ENCODE results near the gene ZNF234.
A peak's percentile ranks its signal among the peaks of the same experiment; 100 is the strongest.
"Not testable (repeated sequence)": the region's sequence is repeated elsewhere in the genome, so short reads cannot be mapped to it uniquely, and the experiment has no call there.

ZNF234 gene

DNA sequence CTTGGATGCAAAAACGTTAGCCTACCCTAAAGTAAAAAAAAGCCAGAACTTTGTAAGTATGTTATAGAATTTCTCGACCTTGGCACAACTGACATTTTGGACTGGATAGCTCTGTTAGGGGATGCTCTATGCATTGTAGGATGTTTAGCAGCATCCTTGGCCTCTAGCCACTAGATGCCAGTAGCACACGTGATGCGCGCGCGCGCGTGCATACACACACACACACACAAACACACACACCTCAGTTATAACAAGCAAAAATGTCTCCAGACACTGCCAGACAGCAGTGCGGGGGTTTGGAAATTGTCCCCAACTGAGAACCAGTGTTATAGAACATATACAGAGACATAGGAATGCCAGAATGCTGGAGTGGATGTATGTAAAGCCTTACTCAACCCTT is 40.8 kb downstream of the ZNF234 start:
- DNase-seq (ENCODE audit: low spot score): no peak

GRCh38 chr19:44190020-44190419 is 48.7 kb downstream of the ZNF234 start:
- no peak for DNase-seq (ENCODE audit: low spot score)

- no peak for DNase-seq (ENCODE audit: low spot score)
Observed at GRCh38 chr19:44192127-44192526, 50.8 kb downstream of the ZNF234 start.

DNA sequence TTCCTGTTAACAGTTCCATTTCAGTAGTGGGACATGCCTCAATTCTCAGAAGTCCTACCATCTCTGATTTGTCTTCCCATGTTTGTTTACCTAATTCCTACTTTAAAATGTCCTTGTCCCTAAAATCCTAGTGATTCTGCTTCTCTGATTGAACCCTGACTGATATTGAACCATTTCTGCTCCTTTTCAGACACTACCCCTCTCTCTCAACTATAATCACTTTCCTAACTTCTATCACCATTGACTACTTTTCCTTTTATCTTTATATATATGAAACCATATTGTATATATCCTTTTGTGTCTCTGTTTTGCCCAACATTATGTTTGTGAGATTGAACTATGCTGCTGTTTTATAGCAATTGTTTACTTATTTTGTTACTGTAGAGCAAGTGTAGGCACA is 55.4 kb downstream of the ZNF234 start:
- no peak for DNase-seq (ENCODE audit: low spot score)

GRCh38 chr19:44202470-44202869 is 61.1 kb downstream of the ZNF234 start:
- DNase-seq (ENCODE audit: low spot score): no peak

GRCh38 chr19:44202974-44203373 is 61.6 kb downstream of the ZNF234 start:
- DNase-seq (ENCODE audit: low spot score): no peak

DNA sequence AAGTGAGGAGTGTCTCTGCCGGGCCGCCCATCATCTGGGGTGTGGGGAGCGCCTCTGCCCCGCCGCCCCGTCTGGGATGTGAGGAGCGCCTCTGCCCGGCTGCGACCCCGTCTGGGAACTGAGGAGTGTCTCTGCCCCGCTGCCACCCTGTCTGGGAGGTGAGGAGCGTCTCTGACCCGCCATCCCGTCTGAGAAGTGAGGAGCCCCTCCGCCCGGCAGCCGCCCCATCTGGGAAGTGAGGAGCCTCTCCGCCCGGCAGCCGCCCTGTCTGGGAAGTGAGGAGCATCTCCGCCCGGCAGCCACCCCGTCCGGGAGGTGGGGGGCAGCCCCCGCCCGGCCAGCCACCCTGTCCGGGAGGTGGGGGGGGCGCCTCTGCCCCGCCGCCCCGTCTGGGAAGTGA is 62.5 kb downstream of the ZNF234 start:
- not testable (repeated sequence) for DNase-seq (ENCODE audit: low spot score)

DNA sequence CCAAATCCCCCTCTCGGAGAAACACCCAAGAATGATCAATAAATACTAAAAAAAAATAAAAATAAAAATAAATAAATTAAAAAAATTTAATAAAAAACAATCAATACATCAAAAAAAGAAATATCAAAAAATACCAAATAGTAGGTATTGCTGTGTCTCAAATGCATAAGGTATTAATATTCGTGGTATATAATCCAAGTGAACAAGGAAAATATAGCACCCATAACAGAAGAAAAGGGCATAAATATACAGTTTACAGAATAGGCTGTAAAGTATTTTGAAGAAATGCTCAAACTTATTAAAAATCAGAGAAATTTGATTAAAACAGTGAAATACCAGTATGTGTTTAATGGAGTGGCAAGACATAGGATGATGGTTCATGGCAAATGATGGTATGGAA is 63.4 kb downstream of the ZNF234 start:
- DNase-seq (ENCODE audit: low spot score): no peak

GRCh38 chr19:44207126-44207803 is 65.9 kb downstream of the ZNF234 start:
- peak; percentile 84 for DNase-seq (ENCODE audit: low spot score)

All from germinal center (tissue), 1 donor.